B cell (primary cell): ENCODE measurements around the gene OGDH. TPM values are rescaled to one million over a fixed set of nuclear protein-coding genes. Genes with fewer than 3 reads are reported as not detected.

ENCODE experiments used
- ATAC-seq: fragments of 200-7000 bp; cut with Tn5 transposase; one replicate; pipeline ENCODE4 v1.10.0; 2021; ENCODE audit warnings: low read depth, mild to moderate bottlenecking, moderate number of reproducible peaks, moderate library complexity
- CTCF ChIA-PET: fragments of 350-600 bp; sonication (Branson Sonifier 250); formaldehyde crosslinking; loops from one replicate; lab custom pipeline; 2021; ENCODE audit warnings: antibody characterized with exemption, inconsistent platforms; lab: Charles Lee
- POLR2A ChIA-PET: fragments of 350-600 bp; sonication (Branson Sonifier 250); formaldehyde crosslinking; loops from one replicate; lab custom pipeline; 2021; ENCODE audit warnings: antibody characterized with exemption; lab: Charles Lee
- DNase-seq: peaks from one replicate; pipeline ENCODE4 v3.0.0; 2013
- H2AFZ ChIP-seq: 2 replicates; pipeline ENCODE4 v1.6.1; 2012; ENCODE audit warnings: mild to moderate bottlenecking, low read depth, low read length; ENCODE audit not compliant: insufficient read depth, poor library complexity, severe bottlenecking
- H3K27ac ChIP-seq, 2 donors: 1 replicate in 1 of 2; 2 replicates in 1 of 2; pipeline ENCODE4 v1.5.1; 2012 to 2013; ENCODE audit warnings: low read length in 2 of 2, mild to moderate bottlenecking in 2 of 2, moderate library complexity in 1 of 2
- H3K27me3 ChIP-seq, 4 experiments: fragments of 200-600 bp in 1 of 4; sonication (generic) in 1 of 4; replicated peaks in 1 of 4; 1 replicate in 2 of 4; 2 replicates in 2 of 4; pipeline versions ENCODE4 v1.6.1 to v1.7.0; 2013 to 2016; ENCODE audit warnings: low read length in 3 of 4, mild to moderate bottlenecking in 2 of 4, mixed read lengths in 1 of 4, moderate library complexity in 1 of 4; ENCODE audit not compliant: insufficient read depth in 4 of 4, control insufficient read depth in 3 of 4; ENCODE audit errors: control extremely low read depth in 1 of 4
- H3K36me3 ChIP-seq, 2 experiments: replicated peaks in 1 of 2; 1 replicate in 1 of 2; 2 replicates in 1 of 2; pipeline versions ENCODE4 v1.6.1 to v1.7.1; 2013; ENCODE audit warnings: low read length in 1 of 2; ENCODE audit not compliant: insufficient read depth in 2 of 2, control insufficient read depth in 1 of 2; ENCODE audit errors: control extremely low read depth in 1 of 2, extremely low read depth in 1 of 2
- H3K4me1 ChIP-seq, 2 donors: fragments of 200-600 bp in 1 of 2; sonication (generic) in 1 of 2; 1 replicate in 1 of 2; 2 replicates in 1 of 2; pipeline versions ENCODE4 v1.5.1 to v1.6.1; 2013 to 2017; ENCODE audit warnings: low read length in 2 of 2; ENCODE audit not compliant: control insufficient read depth in 2 of 2, insufficient read depth in 2 of 2
- H3K4me2 ChIP-seq: replicated peaks from 2 replicates; pipeline ENCODE3; 2012; ENCODE audit warnings: mild to moderate bottlenecking, low read depth, low read length; ENCODE audit not compliant: poor library complexity, severe bottlenecking
- H3K4me3 ChIP-seq, 5 experiments: fragments of 200-600 bp in 1 of 5; sonication (generic) in 1 of 5; 1 replicate in 3 of 5; 2 replicates in 2 of 5; pipeline versions ENCODE4 v1.5.1 to v1.7.0; 2011 to 2016; ENCODE audit warnings: low read length in 4 of 5, mild to moderate bottlenecking in 4 of 5, low read depth in 2 of 5, control low read depth in 1 of 5, moderate library complexity in 1 of 5; ENCODE audit not compliant: insufficient read depth in 1 of 5; ENCODE audit errors: control extremely low read depth in 1 of 5, extremely low read depth in 1 of 5
- H3K79me2 ChIP-seq: fragments of 200-600 bp; sonication (generic); one replicate; pipeline ENCODE4 v1.6.0; 2016; ENCODE audit warnings: low read length; ENCODE audit not compliant: control insufficient read depth, insufficient read depth
- H3K9ac ChIP-seq: fragments of 200-600 bp; sonication (generic); 2 replicates; pipeline ENCODE4 v1.6.1; 2017; ENCODE audit warnings: mild to moderate bottlenecking, low read length, moderate library complexity
- H3K9me3 ChIP-seq, 3 donors: one replicate each; pipeline versions ENCODE4 v1.6.1 to v1.7.1; 2013; ENCODE audit warnings: low read length in 2 of 3; ENCODE audit not compliant: control insufficient read depth in 2 of 3, insufficient read depth in 1 of 3; ENCODE audit errors: control extremely low read depth in 1 of 3
- H4K20me1 ChIP-seq: 2 replicates; pipeline ENCODE4 v1.6.0; 2012; ENCODE audit warnings: mild to moderate bottlenecking, low read length; ENCODE audit not compliant: insufficient read depth, control insufficient read depth, poor library complexity, severe bottlenecking
- H3K27ac Mint-ChIP-seq: one replicate; pipeline ENCODE4 v1.8.0; 2021; ENCODE audit warnings: mixed read lengths
- H3K27me3 Mint-ChIP-seq: one replicate; pipeline ENCODE4 v1.8.0; 2021; ENCODE audit warnings: mixed read lengths
- H3K4me1 Mint-ChIP-seq: one replicate; pipeline ENCODE4 v1.8.0; 2021; ENCODE audit warnings: mixed read lengths
- H3K4me3 Mint-ChIP-seq: one replicate; pipeline ENCODE4 v1.8.0; 2021; ENCODE audit warnings: mixed read lengths
- H3K9me3 Mint-ChIP-seq: one replicate; pipeline ENCODE4 v1.8.0; 2022; ENCODE audit warnings: mixed read lengths; ENCODE audit not compliant: insufficient read depth
- CTCF ChIP-seq: fragments of 200-600 bp; IDR thresholded peaks from one replicate; pipeline ENCODE4 v1.8.0; 2022; ENCODE audit warnings: antibody characterized with exemption, mild to moderate bottlenecking
- EZH2 ChIP-seq: IDR thresholded peaks from 2 replicates; pipeline ENCODE4 v1.6.1; 2012; ENCODE audit warnings: borderline replicate concordance, low read depth, mild to moderate bottlenecking, moderate library complexity, low read length; ENCODE audit not compliant: insufficient read depth, poor library complexity, severe bottlenecking
- WGBS: methylation state at CpG from one replicate; pipeline ENCODE4 v1.1.5; 2013; ENCODE audit warnings: missing lambda C conversion rate; ENCODE audit not compliant: insufficient coverage; 5-methylcytosine and 5-hydroxymethylcytosine counted together
- intact Hi-C: fragments of 100-400 bp; cut with micrococcal nuclease; formaldehyde crosslinking; loops from one replicate; pipeline ENCODE4 v1.10.0; 2022
- polyA plus RNA-seq: library from polyadenylated mRNA; depleted of rRNA; stranded (reverse); fragments of >200 nt; gene quantifications from 2 replicates; pipeline ENCODE4 v1.2.3, GENCODE V29; 2012
- total RNA-seq, 2 donors: library from RNA; stranded (reverse); fragments of 120-200 nt in 1 of 2; gene quantifications; 1 replicate in 1 of 2; 2 replicates in 1 of 2; pipeline versions ENCODE4 v1.2.3 to v1.2.4, GENCODE V29; 2013 to 2022

OGDH gene
- total and polyA plus RNA-seq, 2 donors (not counting 1 experiment from before 2014, with no cell fraction given), result 42.6 to 80.2 TPM

GRCh38 chr7:44685723-44686122 is 79.3 kb downstream of the OGDH start:
- H3K27me3 ChIP-seq, result no peaks in the 10 kb centered on the region
- no peak overlapping the region for H2AFZ ChIP-seq
- H3K4me1 ChIP-seq, result no peaks in the 10 kb centered on the region
- no peaks in the 10 kb centered on the region for H3K9me3 ChIP-seq
- no peak overlapping the region for H3K4me3 ChIP-seq
- POLR2A ChIA-PET, result no interaction called here
- Mint-ChIP-seq H3K27me3 (no peaks in the 10 kb centered on the region), H3K9me3 (no peaks in the 10 kb centered on the region), H3K27ac (no peak overlapping the region), H3K4me1 (no peaks in the 10 kb centered on the region), H3K4me3 (no peak overlapping the region)
- ATAC-seq, result no peak
- no peak overlapping the region for H3K9ac ChIP-seq
- H3K27ac ChIP-seq, result no peak overlapping the region
- no peaks in the 10 kb centered on the region for H3K79me2 ChIP-seq
- no peaks in the 10 kb centered on the region for H4K20me1 ChIP-seq
- no peak for TF ChIP-seq CTCF
- no peak for TF ChIP-seq EZH2
- CTCF ChIA-PET, result no interaction called here
- intact Hi-C loops, result no loop called here
- H3K36me3 ChIP-seq, result peaks cover 4 to 28% of the 10 kb centered on the region in 2 experiments
- no CpG with 5 or more reads among the region's 1 CpG for WGBS
- DNase-seq, result no peak
- H3K4me2 ChIP-seq, result no peak overlapping the region

- H3K9me3 Mint-ChIP-seq, result no peaks in the 10 kb centered on the region
- Histone ChIP-seq H2AFZ (no peak overlapping the region), H3K79me2 (no peaks in the 10 kb centered on the region), H3K9me3 (no peaks in the 10 kb centered on the region), H3K27me3 (no peaks in the 10 kb centered on the region), H3K9ac (no peak overlapping the region), H3K27ac (no peak overlapping the region), H3K4me1 (no peaks in the 10 kb centered on the region), H3K4me2 (no peak overlapping the region), H3K36me3 (peaks cover 4 to 29% of the 10 kb centered on the region in 2 experiments), H3K4me3 (no peak overlapping the region), H4K20me1 (no peaks in the 10 kb centered on the region)
- no peak overlapping the region for H3K27ac Mint-ChIP-seq
- H3K4me3 Mint-ChIP-seq, result no peak overlapping the region
- TF ChIP-seq CTCF (no peak), EZH2 (no peak)
- no peak for DNase-seq
- CTCF ChIA-PET, result interaction anchor here (0.7 kb wide), 1 partner anchor 446 kb away, joined by 5 read pairs; no protein-coding TSS in a partner anchor
- no peaks in the 10 kb centered on the region for H3K27me3 Mint-ChIP-seq
- no peak for ATAC-seq
- no peaks in the 10 kb centered on the region for H3K4me1 Mint-ChIP-seq
- intact Hi-C loops, result no loop called here
- no CpG with 5 or more reads among the region's 2 CpGs for WGBS
- POLR2A ChIA-PET, result no interaction called here
These were observed 83.0 kb downstream of the OGDH start for GRCh38 chr7:44689427-44689826.
